Putamen (tissue), 1 donor: ENCODE measurements around the gene APC2.
A peak's percentile ranks its signal among the peaks of the same experiment; 100 is the strongest.

Experiments
- DNase-seq: peaks from one replicate; pipeline ENCODE4 v3.0.0-alpha.2; 2016; ENCODE audit warnings: low spot score

The APC2 gene

DNA sequence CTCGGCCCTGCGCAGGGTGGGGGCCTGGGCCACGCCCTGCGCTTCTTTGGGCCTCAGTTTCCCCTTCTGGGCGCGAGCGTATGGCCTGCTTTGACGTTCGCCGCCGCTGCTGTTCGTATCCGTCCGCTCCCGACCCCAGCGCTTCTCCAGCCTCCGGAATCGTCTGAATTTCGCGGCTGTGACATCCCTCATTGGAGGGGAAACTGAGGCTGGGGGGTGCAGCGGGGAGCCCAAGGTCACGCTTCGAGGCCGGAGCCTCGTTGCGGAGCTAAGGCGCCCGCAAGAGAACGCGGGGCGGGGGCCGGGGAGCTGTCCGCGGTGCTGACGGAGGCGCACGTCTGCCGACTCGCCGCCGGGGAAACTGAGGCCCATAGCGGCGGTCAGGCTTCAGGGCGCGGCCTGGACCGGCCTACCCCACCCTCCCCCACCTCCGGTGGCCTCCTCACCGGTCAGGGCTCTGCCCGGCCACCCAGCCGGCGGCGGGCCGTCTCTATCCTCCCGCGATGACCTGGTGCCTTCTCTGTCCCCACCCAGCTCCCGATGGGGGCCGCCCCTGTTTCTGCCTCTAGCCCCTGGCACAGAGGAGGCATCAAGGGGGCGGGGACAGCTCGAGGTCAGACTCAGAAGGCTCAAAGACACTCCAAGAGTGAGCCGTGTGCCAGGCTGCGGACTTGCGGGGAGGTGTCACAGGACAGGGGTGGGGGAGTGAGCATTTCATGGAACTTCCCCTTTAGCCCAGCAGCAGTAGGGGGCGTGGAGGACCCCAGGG is 3.0 kb upstream of the APC2 start:
- no peak for DNase-seq

DNA sequence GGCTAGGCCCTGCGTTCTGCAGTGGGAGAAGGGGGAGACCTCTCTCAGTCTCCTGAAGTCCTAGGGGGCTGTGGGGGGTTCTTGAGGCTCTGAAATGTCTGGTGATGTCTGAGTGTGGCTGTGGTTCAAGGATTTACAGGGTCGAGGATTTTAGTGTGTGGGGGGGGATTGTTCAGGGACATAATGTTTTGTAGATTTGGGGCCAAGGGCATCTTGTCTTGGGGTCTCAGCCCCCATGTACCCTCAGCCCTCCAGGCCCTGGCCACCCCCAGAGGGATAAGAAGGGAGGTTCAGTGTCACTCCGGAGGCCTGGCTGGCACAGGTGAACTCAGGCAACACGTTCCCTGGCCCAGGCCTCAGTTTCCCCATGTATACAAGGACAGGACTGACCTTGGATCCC is 2.4 kb upstream of the APC2 start:
- no peak for DNase-seq

- DNase-seq: no peak
These were observed 2.0 kb upstream of the APC2 start for GRCh38 chr19:1447944-1448343.

GRCh38 chr19:1450735-1451731 is 1.1 kb downstream of the APC2 start:
- DNase-seq: peak; percentile 39

- peak; percentile 82 for DNase-seq
These were observed 2.2 kb downstream of the APC2 start for GRCh38 chr19:1451916-1452801.

- DNase-seq: no peak
These were observed 3.0 kb downstream of the APC2 start for GRCh38 chr19:1452802-1453524.

GRCh38 chr19:1453525-1454364 is 3.8 kb downstream of the APC2 start:
- peak; percentile 97 for DNase-seq

- no peak for DNase-seq
These were observed 5.0 kb downstream of the APC2 start for GRCh38 chr19:1455002-1455335.

- DNase-seq: peak; percentile 67
These were observed 5.6 kb downstream of the APC2 start for GRCh38 chr19:1455336-1456120.

DNA sequence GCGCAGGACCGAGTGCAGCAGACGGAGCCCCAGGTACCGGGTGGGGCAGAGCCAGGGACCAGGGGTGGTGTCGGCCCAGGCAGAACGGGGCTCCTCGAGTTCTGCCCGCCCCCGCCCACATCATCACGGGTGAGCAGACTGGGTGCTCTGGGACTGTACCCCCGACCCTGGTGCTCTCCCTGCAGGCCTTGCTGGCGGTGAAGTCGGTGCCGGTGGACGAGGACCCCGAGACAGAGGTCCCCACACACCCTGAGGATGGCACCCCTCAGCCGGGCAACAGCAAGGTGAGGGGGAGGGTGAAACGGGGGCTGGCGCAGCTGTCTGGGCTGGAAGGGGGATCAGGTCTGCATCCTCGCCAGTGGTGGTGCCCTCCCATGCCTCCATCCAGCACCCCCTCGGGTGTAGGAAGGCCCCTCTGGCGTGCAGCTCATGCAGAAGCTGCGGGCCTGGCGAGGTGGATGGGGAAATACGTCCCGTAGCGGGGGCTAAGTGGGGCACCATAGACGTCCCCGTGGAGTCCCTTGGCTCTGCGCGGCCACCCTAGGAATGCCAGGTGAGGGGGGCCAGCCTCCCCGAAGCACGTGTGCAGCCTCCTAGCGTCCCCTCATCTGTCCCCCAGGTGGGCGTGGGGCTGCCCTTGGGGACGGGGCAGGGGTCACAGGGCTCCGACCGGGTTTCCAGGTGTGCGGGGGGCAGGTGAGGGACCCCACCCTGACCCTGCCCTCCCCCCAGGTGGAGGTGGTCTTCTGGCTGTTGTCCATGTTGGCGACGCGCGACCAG is 6.4 kb downstream of the APC2 start:
- no peak for DNase-seq

DNA sequence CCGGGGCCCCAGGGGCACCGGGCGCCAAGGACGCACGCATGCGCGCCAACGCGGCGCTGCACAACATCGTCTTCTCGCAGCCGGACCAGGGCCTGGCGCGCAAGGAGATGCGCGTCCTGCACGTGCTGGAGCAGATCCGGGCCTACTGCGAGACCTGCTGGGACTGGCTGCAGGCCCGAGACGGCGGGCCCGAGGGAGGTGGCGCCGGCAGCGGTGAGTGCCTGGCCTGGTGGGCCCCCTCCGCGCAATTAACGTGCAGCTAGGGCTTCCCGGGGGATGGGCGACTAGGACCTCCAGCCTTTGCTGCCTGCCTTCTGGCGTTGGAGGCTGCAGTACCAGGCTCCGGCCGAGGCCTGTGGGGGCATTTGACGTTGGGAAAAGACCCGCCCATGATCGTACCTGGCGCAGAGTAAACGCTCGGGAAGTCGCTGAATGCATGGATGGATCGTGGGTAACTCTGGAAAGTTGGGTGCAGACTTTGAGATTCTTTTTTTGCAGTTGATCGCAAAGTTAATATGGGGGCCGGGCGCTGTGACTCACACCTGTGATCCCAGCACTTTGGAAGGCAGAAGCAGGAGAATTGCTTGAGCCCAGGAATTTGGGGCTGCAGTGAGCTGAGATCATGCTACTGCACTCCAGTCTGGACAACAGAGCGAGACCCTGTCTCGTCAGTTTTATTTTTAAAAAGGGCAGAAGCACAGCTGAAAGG is 7.3 kb downstream of the APC2 start:
- no peak for DNase-seq

- no peak for DNase-seq
These were observed 8.0 kb downstream of the APC2 start for GRCh38 chr19:1457892-1458291.

GRCh38 chr19:1459479-1459878 is 9.6 kb downstream of the APC2 start:
- no peak for DNase-seq

DNA sequence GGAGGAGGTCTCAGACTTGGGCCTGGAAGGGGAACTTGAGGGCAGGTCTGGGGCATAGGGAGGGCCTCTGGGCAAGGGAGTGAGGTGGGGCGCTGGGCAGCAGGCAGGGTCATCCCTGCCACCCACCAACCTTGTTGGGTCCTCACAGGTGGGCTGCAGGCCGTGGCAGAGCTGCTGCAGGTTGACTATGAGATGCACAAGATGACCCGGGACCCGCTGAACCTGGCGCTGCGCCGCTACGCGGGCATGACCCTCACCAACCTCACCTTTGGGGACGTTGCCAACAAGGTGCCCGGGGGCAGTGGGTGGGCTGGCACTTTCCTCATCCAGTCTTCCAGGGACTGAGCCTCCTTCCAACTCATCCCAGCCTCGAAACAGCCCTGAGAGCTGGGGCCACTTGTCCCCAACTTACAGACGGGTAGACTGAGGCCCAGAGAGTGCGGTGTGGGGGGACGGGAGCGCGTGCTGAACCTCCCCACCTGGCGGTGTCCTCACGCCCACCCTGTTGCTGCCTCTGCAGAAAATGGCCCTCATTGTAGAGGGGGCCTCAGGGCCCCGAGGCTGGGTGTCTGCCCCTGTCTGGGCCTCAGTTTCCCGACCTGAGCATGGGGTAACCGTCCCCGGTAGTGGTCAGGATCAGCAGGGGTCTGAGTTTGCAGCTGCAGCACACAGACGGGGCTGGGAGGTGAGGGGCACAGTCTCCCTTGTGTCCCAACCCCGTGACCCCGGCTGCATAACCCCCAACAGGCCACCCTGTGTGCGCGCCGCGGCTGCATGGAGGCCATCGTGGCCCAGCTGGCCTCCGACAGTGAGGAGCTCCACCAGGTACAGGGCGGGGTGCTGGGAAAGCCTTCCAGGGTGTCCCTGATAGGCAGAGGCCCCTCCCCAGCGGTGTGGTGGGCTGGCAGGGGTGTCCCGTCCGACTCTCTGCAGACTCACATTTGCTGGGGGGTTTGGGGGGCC is 10.4 kb downstream of the APC2 start:
- no peak for DNase-seq

- DNase-seq: no peak
These were observed 11.9 kb downstream of the APC2 start for GRCh38 chr19:1461862-1462261.

GRCh38 chr19:1465191-1466016 is 15.5 kb downstream of the APC2 start:
- DNase-seq: no peak
